Endothelial cell (in vitro differentiated cells): ENCODE data around the gene FAM98A. TPM values are rescaled to one million over a fixed set of nuclear protein-coding genes. Genes with fewer than 3 reads are reported as not detected.

Source experiments
- DNase-seq: peaks from one replicate; pipeline ENCODE4 v3.0.0; 2021; ENCODE audit warnings: low spot score
- H3K27ac Mint-ChIP-seq: one replicate; pipeline ENCODE4 v1.8.0; 2021; ENCODE audit warnings: mixed read lengths, inconsistent platforms; ENCODE audit not compliant: unreplicated experiment
- H3K27me3 Mint-ChIP-seq: one replicate; pipeline ENCODE4 v1.8.0; 2021; ENCODE audit warnings: mild to moderate bottlenecking, moderate library complexity, mixed read lengths, inconsistent platforms; ENCODE audit not compliant: unreplicated experiment
- H3K36me3 Mint-ChIP-seq: one replicate; pipeline ENCODE4 v1.8.0; 2021; ENCODE audit warnings: mild to moderate bottlenecking, low read depth, mixed read lengths, inconsistent platforms; ENCODE audit not compliant: unreplicated experiment
- H3K4me1 Mint-ChIP-seq: one replicate; pipeline ENCODE4 v1.8.0; 2021; ENCODE audit warnings: mild to moderate bottlenecking, mixed read lengths, inconsistent platforms; ENCODE audit not compliant: unreplicated experiment
- H3K4me3 Mint-ChIP-seq: one replicate; pipeline ENCODE4 v1.8.0; 2021; ENCODE audit warnings: mild to moderate bottlenecking, mixed read lengths, inconsistent platforms; ENCODE audit not compliant: unreplicated experiment
- H3K9me3 Mint-ChIP-seq: one replicate; pipeline ENCODE4 v1.8.0; 2021; ENCODE audit warnings: mixed read lengths, inconsistent platforms; ENCODE audit not compliant: unreplicated experiment
- total RNA-seq: library from RNA; stranded (reverse); fragmentation: NEBNext Ultra II Directional; extraction: Animal tissue kit (Norgen Biotek cat#: 25700); gene quantifications from one replicate; pipeline ENCODE4 v1.2.1, GENCODE V29; 2021; ENCODE audit not compliant: unreplicated experiment
- TF ChIP-seq, protein P1 (sequence below): fragments of 200-600 bp; sonication (generic); IDR thresholded peaks from one replicate; pipeline ENCODE4 v1.5.0; 2021; ENCODE audit warnings: antibody characterized with exemption; ENCODE audit not compliant: unreplicated experiment

FAM98A gene
- total RNA-seq, 1 donor from 2014 or later, result 47.9 TPM

DNA sequence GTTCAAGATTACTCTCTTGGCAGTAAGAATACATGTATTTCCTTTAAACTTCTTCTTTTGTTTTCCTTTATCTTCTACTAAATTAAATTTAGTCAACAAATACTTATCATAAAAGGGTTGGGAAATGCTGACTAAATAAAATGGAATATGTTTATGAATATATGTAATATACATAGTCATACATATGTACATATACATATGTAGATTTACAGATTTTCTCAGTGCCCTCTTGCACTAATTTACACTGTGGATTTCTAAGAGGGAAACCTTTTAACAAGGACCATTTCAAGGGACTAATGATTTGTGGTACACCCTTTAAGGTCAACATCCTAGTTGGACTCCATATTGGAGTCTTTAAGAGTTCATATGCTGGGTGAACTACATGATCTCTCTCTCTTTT is 37.2 kb downstream of the FAM98A start:
- peaks cover 70% of the 10 kb centered on the region for H3K36me3 Mint-ChIP-seq
- no peak for DNase-seq
- peaks cover 29% of the 10 kb centered on the region for H3K4me1 Mint-ChIP-seq
- no peaks in the 10 kb centered on the region for H3K9me3 Mint-ChIP-seq
- H3K27me3 Mint-ChIP-seq, result no peaks in the 10 kb centered on the region
- no peak overlapping the region for H3K27ac Mint-ChIP-seq
- H3K4me3 Mint-ChIP-seq, result peak overlapping the region; percentile 15
- TF ChIP-seq, protein P1, sequence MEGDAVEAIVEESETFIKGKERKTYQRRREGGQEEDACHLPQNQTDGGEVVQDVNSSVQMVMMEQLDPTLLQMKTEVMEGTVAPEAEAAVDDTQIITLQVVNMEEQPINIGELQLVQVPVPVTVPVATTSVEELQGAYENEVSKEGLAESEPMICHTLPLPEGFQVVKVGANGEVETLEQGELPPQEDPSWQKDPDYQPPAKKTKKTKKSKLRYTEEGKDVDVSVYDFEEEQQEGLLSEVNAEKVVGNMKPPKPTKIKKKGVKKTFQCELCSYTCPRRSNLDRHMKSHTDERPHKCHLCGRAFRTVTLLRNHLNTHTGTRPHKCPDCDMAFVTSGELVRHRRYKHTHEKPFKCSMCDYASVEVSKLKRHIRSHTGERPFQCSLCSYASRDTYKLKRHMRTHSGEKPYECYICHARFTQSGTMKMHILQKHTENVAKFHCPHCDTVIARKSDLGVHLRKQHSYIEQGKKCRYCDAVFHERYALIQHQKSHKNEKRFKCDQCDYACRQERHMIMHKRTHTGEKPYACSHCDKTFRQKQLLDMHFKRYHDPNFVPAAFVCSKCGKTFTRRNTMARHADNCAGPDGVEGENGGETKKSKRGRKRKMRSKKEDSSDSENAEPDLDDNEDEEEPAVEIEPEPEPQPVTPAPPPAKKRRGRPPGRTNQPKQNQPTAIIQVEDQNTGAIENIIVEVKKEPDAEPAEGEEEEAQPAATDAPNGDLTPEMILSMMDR, result no peak

DNA sequence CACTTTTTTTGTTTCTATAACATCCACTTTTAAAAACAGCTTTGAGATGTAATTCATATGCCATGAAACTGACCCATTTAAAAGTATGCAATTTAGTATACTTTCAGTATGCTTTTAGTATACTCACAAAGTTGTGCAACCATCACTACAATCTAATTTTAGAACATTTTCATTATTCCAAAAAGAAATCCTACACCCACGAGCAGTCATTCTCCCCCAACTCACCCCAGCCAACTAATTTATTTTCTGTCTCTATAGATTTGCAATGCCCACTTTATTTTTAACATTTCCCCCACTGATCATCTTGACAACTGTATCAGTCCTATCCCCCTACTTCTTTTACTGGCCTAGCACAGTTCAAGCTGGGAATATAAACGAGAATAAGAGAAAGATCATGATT is 39.1 kb downstream of the FAM98A start:
- peak overlapping the region; percentile 34 for H3K27ac Mint-ChIP-seq
- no peak for DNase-seq
- no peaks in the 10 kb centered on the region for H3K9me3 Mint-ChIP-seq
- peak overlapping the region; percentile 74 for H3K4me3 Mint-ChIP-seq
- H3K36me3 Mint-ChIP-seq, result peaks cover 65% of the 10 kb centered on the region
- TF ChIP-seq, protein P1, result no peak
- H3K27me3 Mint-ChIP-seq, result peaks cover 7% of the 10 kb centered on the region
- H3K4me1 Mint-ChIP-seq, result peaks cover 43% of the 10 kb centered on the region

DNA sequence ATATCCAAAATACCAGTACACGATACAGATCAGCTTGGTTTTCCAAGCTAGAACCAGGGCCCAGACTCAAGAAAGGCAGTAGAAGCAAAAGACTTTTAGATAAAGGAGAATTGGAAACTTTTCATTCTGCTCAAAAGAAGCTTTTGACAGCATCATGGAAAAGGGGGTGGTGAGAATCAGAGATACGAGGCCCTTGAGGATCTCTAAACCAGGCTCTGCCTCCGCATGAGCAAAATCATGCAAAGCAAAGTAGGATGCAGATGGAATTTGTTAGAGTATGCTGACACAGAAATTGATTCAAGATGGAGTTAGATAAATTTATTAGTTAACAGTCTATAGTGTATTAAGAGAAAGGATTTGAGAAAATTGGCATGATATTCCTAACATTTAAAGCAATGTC is 39.8 kb downstream of the FAM98A start:
- H3K4me1 Mint-ChIP-seq, result peaks cover 49% of the 10 kb centered on the region
- DNase-seq, result no peak
- H3K27me3 Mint-ChIP-seq, result peaks cover 7% of the 10 kb centered on the region
- peaks cover 65% of the 10 kb centered on the region for H3K36me3 Mint-ChIP-seq
- H3K4me3 Mint-ChIP-seq, result no peak overlapping the region
- H3K9me3 Mint-ChIP-seq, result no peaks in the 10 kb centered on the region
- peak overlapping the region; percentile 55 for H3K27ac Mint-ChIP-seq
- TF ChIP-seq, protein P1, result no peak

DNA sequence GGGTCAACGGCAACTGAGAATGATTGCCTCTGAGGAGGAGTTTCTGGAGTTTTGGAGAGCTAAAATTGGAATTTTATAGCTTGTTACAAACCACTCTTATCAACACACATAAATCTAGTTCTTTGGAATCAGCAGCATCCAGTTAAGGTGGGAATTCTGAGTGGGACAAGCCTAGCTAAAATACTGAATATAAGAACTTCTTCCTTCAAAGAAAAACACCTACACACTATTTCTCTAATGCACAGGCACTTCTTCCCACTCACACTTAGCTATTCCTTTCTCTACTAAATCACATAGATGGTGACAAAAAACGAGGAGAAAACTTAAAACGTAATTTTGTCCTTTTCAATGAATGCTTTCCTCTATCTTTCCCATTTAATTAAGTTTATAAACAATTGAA is 43.4 kb downstream of the FAM98A start:
- TF ChIP-seq, protein P1, result no peak
- DNase-seq, result no peak
- H3K36me3 Mint-ChIP-seq, result peaks cover 69% of the 10 kb centered on the region
- peaks cover 13% of the 10 kb centered on the region for H3K27me3 Mint-ChIP-seq
- no peaks in the 10 kb centered on the region for H3K9me3 Mint-ChIP-seq
- peaks cover 69% of the 10 kb centered on the region for H3K4me1 Mint-ChIP-seq
- H3K4me3 Mint-ChIP-seq, result peak overlapping the region; percentile 66
- peak overlapping the region; percentile 97 for H3K27ac Mint-ChIP-seq

DNA sequence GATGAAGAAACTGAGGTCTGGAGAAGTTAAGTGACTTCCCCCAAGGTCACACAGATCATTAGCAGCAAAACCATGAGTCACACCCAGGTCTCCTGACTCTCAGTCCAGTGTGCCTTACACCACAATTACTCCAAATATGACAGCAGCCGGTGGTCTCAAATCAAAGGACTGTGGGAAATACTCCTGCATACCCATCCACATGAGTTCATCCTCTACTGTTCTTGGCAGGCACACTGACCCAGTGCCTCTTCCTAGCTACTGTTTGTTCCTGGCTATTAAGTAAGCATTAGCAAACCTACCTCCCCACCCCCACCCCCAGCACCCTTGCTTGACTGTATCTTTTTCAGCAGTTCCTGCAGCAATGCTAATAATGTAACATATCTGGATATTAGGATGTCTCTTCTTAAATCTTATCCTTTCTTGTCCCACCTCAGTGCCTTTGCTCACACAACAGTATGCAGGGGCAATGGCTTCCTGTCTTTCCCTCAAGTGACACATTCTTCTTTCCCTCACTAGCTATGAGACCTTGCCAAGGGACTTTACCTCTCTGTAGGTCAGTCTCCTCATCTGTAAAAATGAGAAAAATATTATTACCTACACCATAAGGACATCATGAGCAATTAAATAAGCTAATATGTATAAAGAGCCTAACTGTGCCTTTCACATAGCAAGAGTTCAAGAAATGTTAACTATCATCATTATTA is 46.2 kb downstream of the FAM98A start:
- Mint-ChIP-seq H3K9me3 (no peaks in the 10 kb centered on the region), H3K27me3 (peaks cover 16% of the 10 kb centered on the region), H3K27ac (peak overlapping the region; percentile 97), H3K36me3 (peaks cover 61% of the 10 kb centered on the region), H3K4me1 (peaks cover 55% of the 10 kb centered on the region), H3K4me3 (peak overlapping the region; percentile 73)
- no peak for DNase-seq
- TF ChIP-seq, protein P1, result no peak
